CD14-positive monocyte (primary cell): ENCODE data around the gene CASK. TPM values are rescaled to one million over a fixed set of nuclear protein-coding genes. Genes with fewer than 3 reads are reported as not detected.

Experiments used
- DNase-seq, 3 donors: peaks; one replicate each; pipeline ENCODE4 v3.0.0-alpha.2; 2011 to 2022
- H2AFZ ChIP-seq: 2 replicates; pipeline ENCODE4 v1.6.0; 2012; ENCODE audit warnings: mild to moderate bottlenecking, low read depth, low read length, inconsistent platforms; ENCODE audit not compliant: insufficient read depth, poor library complexity, severe bottlenecking
- H3K27ac ChIP-seq, 2 donors: 1 replicate in 1 of 2; 2 replicates in 1 of 2; pipeline ENCODE4 v1.5.1; 2012 to 2013; ENCODE audit warnings: low read length in 2 of 2, control low read depth in 1 of 2, inconsistent platforms in 1 of 2, low read depth in 1 of 2, mild to moderate bottlenecking in 1 of 2
- H3K27me3 ChIP-seq, 2 donors: one replicate each; pipeline versions ENCODE4 v1.6.0 to v1.6.1; 2011 to 2013; ENCODE audit warnings: low read length in 2 of 2; ENCODE audit not compliant: control insufficient read depth in 2 of 2, insufficient read depth in 2 of 2
- H3K36me3 ChIP-seq, 2 donors: replicated peaks in 1 of 2; 1 replicate in 1 of 2; 2 replicates in 1 of 2; pipeline versions ENCODE4 v1.5.1 to v1.6.1; 2012 to 2013; ENCODE audit warnings: low read length in 2 of 2, control low read depth in 1 of 2, inconsistent platforms in 1 of 2, mild to moderate bottlenecking in 1 of 2; ENCODE audit not compliant: insufficient read depth in 2 of 2, control insufficient read depth in 1 of 2
- H3K4me1 ChIP-seq, 2 donors: 1 replicate in 1 of 2; 2 replicates in 1 of 2; pipeline versions ENCODE4 v1.5.1 to v1.6.1; 2012 to 2013; ENCODE audit warnings: low read length in 2 of 2, control low read depth in 1 of 2, inconsistent platforms in 1 of 2, mild to moderate bottlenecking in 1 of 2, moderate library complexity in 1 of 2; ENCODE audit not compliant: insufficient read depth in 2 of 2, control insufficient read depth in 1 of 2
- H3K4me2 ChIP-seq: replicated peaks from 2 replicates; pipeline ENCODE3; 2012; ENCODE audit warnings: low read length, moderate library complexity, mild to moderate bottlenecking; ENCODE audit not compliant: poor library complexity, severe bottlenecking; ENCODE audit errors: extremely low read depth
- H3K4me3 ChIP-seq, 3 experiments: fragments of 200-600 bp in 1 of 3; sonication (generic) in 1 of 3; replicated peaks in 1 of 3; 1 replicate in 2 of 3; 2 replicates in 1 of 3; pipeline ENCODE4 v1.5.1; 2011 to 2013; ENCODE audit warnings: low read length in 3 of 3, mild to moderate bottlenecking in 3 of 3, control low read depth in 2 of 3, low read depth in 2 of 3, inconsistent platforms in 1 of 3, moderate library complexity in 1 of 3
- H3K79me2 ChIP-seq: 2 replicates; pipeline ENCODE4 v1.6.0; 2012; ENCODE audit warnings: mild to moderate bottlenecking, control low read depth, inconsistent platforms, low read length, moderate library complexity; ENCODE audit not compliant: insufficient read depth
- H3K9ac ChIP-seq: 2 replicates; pipeline ENCODE4 v1.6.0; 2017; ENCODE audit warnings: low read length, mild to moderate bottlenecking; ENCODE audit not compliant: insufficient read depth, poor library complexity, severe bottlenecking
- H3K9me3 ChIP-seq, 2 donors: replicated peaks in 1 of 2; 1 replicate in 1 of 2; 2 replicates in 1 of 2; pipeline versions ENCODE4 v1.5.1 to v1.6.1; 2012 to 2013; ENCODE audit warnings: low read length in 2 of 2, control low read depth in 1 of 2; ENCODE audit not compliant: control insufficient read depth in 1 of 2, insufficient read depth in 1 of 2
- H4K20me1 ChIP-seq: 2 replicates; pipeline ENCODE4 v1.6.0; 2012; ENCODE audit warnings: mild to moderate bottlenecking, low read length, control low read depth, moderate library complexity; ENCODE audit not compliant: insufficient read depth
- H3K27ac Mint-ChIP-seq, 7 donors: one replicate each; pipeline ENCODE4 v1.8.0; 2020; ENCODE audit warnings: mild to moderate bottlenecking in 7 of 7, mixed read lengths in 7 of 7, moderate library complexity in 6 of 7, inconsistent platforms in 2 of 7
- H3K27me3 Mint-ChIP-seq, 3 donors: one replicate each; pipeline ENCODE4 v1.8.0; 2021 to 2022; ENCODE audit warnings: low read depth in 3 of 3, mild to moderate bottlenecking in 3 of 3, mixed read lengths in 3 of 3, moderate library complexity in 3 of 3, inconsistent platforms in 1 of 3
- H3K36me3 Mint-ChIP-seq, 2 donors: one replicate each; pipeline ENCODE4 v1.8.0; 2020; ENCODE audit warnings: mixed read lengths in 2 of 2, inconsistent platforms in 1 of 2, mild to moderate bottlenecking in 1 of 2
- H3K4me1 Mint-ChIP-seq: one replicate; pipeline ENCODE4 v1.8.0; 2020; ENCODE audit warnings: mild to moderate bottlenecking, mixed read lengths
- H3K4me3 Mint-ChIP-seq, 2 donors: one replicate each; pipeline ENCODE4 v1.8.0; 2020; ENCODE audit warnings: mild to moderate bottlenecking in 2 of 2, mixed read lengths in 2 of 2, moderate library complexity in 1 of 2
- H3K9me3 Mint-ChIP-seq, 7 donors: one replicate each; pipeline ENCODE4 v1.8.0; 2020 to 2022; ENCODE audit warnings: mixed read lengths in 7 of 7, mild to moderate bottlenecking in 6 of 7, moderate library complexity in 6 of 7, inconsistent platforms in 2 of 7
- CTCF ChIP-seq: fragments of 200-600 bp; IDR thresholded peaks from one replicate; pipeline ENCODE4 v1.8.0; 2022; ENCODE audit warnings: antibody characterized with exemption, mild to moderate bottlenecking
- WGBS: methylation state at CpG from one replicate; pipeline ENCODE4 v1.1.5; 2013; ENCODE audit warnings: missing lambda C conversion rate; ENCODE audit not compliant: insufficient coverage; 5-methylcytosine and 5-hydroxymethylcytosine counted together
- intact Hi-C, 2 donors: fragments of 100-400 bp; cut with micrococcal nuclease; formaldehyde crosslinking; loops; one replicate each; pipeline versions ENCODE4 v1.15.0 to v1.15.1; 2023
- polyA plus RNA-seq, 3 donors: library from polyadenylated mRNA; depleted of rRNA in 1 of 3; unstranded in 2 of 3; stranded (reverse) in 1 of 3; fragments of 300-500 nt in 2 of 3; fragments of >200 nt in 1 of 3; fragmentation: Illumina TruSeq in 2 of 3; gene quantifications; 1 replicate in 2 of 3; 2 replicates in 1 of 3; pipeline ENCODE4 v1.2.3, GENCODE V29; 2012 to 2021

CASK gene
- polyA plus RNA-seq, 3 donors, result 0.48 to 7.4 (median 2.5) TPM

GRCh38 chrX:41475191-41475590 is 448.2 kb downstream of the CASK start:
- no peaks in the 10 kb centered on the region for H3K79me2 ChIP-seq
- H3K36me3 ChIP-seq, result no peaks in the 10 kb centered on the region
- H3K9ac ChIP-seq, result no peak overlapping the region
- Mint-ChIP-seq H3K4me3 (no peak overlapping the region), H3K27me3 (peaks cover 0 to 4% (median 3%) of the 10 kb centered on the region in 3 donors), H3K27ac (no peak overlapping the region), H3K36me3 (no peaks in the 10 kb centered on the region), H3K4me1 (peaks cover 2% of the 10 kb centered on the region), H3K9me3 (peaks cover 0 to 24% (median 6%) of the 10 kb centered on the region in 7 donors)
- H3K27ac ChIP-seq, result no peak overlapping the region
- no peak overlapping the region for H2AFZ ChIP-seq
- no CpG with 5 or more reads among the region's 6 CpGs for WGBS
- DNase-seq, result no peak
- no peaks in the 10 kb centered on the region for H3K4me1 ChIP-seq
- H3K4me3 ChIP-seq, result no peak overlapping the region
- no peak for TF ChIP-seq CTCF
- H3K9me3 ChIP-seq, result peaks cover 0 to 4% of the 10 kb centered on the region in 2 donors
- no peaks in the 10 kb centered on the region for H4K20me1 ChIP-seq
- H3K4me2 ChIP-seq, result no peak overlapping the region
- H3K27me3 ChIP-seq, result no peaks in the 10 kb centered on the region
- intact Hi-C loops, result no loop called here

- H3K9me3 Mint-ChIP-seq, result peaks cover 0 to 20% (median 4%) of the 10 kb centered on the region in 7 donors
- Histone ChIP-seq H3K79me2 (no peaks in the 10 kb centered on the region), H3K36me3 (no peaks in the 10 kb centered on the region), H3K4me2 (no peak overlapping the region), H2AFZ (no peak overlapping the region), H3K9me3 (peaks cover 0 to 4% of the 10 kb centered on the region in 2 donors), H3K4me3 (no peak overlapping the region), H3K4me1 (no peaks in the 10 kb centered on the region), H3K27ac (no peak overlapping the region), H3K27me3 (no peaks in the 10 kb centered on the region), H3K9ac (no peak overlapping the region), H4K20me1 (no peaks in the 10 kb centered on the region)
- no peak overlapping the region for H3K4me3 Mint-ChIP-seq
- TF ChIP-seq CTCF, result no peak
- no peaks in the 10 kb centered on the region for H3K36me3 Mint-ChIP-seq
- peaks cover 2% of the 10 kb centered on the region for H3K4me1 Mint-ChIP-seq
- H3K27ac Mint-ChIP-seq, result no peak overlapping the region
- no peak for DNase-seq
- peaks cover 0 to 4% (median 1%) of the 10 kb centered on the region in 3 donors for H3K27me3 Mint-ChIP-seq
- 97% methylated on average over 10 of the region's 16 CpGs for WGBS
- intact Hi-C loops, result no loop called here
These were observed 448.6 kb downstream of the CASK start for GRCh38 chrX:41474726-41475100.
